Heart left ventricle (tissue), 16 donors: ENCODE results near the gene ZNF486. TPM values are rescaled to one million over a fixed set of nuclear protein-coding genes. Genes with fewer than 3 reads are reported as not detected.
A peak's percentile ranks its signal among the peaks of the same experiment; 100 is the strongest.
"Not testable (repeated sequence)": the region's sequence is repeated elsewhere in the genome, so short reads cannot be mapped to it uniquely, and the experiment has no call there.

Experiments
- ATAC-seq, 4 donors: fragments of 200-7000 bp; cut with Tn5 transposase; one replicate each; pipeline ENCODE4 v1.9.1; 2020 to 2022; ENCODE audit warnings: moderate library complexity in 4 of 4, mild to moderate bottlenecking in 3 of 4, moderate number of reproducible peaks in 1 of 4
- DNase-seq, 5 donors: peaks; one replicate each; pipeline ENCODE4 v3.0.0-alpha.2; 2020
- H3K27ac ChIP-seq, 12 donors: fragments of 200-600 bp; sonication (generic) in 4 of 12; one replicate each; pipeline versions ENCODE4 v1.5.0 to v1.8.0; 2016 to 2022; ENCODE audit warnings: mild to moderate bottlenecking in 2 of 12
- H3K27me3 ChIP-seq, 9 donors: fragments of 200-600 bp; sonication (generic) in 2 of 9; one replicate each; pipeline versions ENCODE4 v1.5.1 to v1.8.0; 2016 to 2022; ENCODE audit warnings: mild to moderate bottlenecking in 3 of 9
- H3K36me3 ChIP-seq, 9 donors: fragments of 200-600 bp; sonication (generic) in 2 of 9; one replicate each; pipeline versions ENCODE4 v1.5.0 to v1.8.0; 2018 to 2022; ENCODE audit warnings: mild to moderate bottlenecking in 2 of 9
- H3K4me1 ChIP-seq, 12 donors: fragments of 200-600 bp; sonication (generic) in 4 of 12; one replicate each; pipeline versions ENCODE4 v1.5.0 to v1.8.0; 2016 to 2022; ENCODE audit warnings: mild to moderate bottlenecking in 3 of 12
- H3K4me3 ChIP-seq, 12 donors: fragments of 200-600 bp; sonication (generic) in 4 of 12; one replicate each; pipeline versions ENCODE4 v1.5.0 to v1.8.0; 2017 to 2022; ENCODE audit warnings: mild to moderate bottlenecking in 9 of 12, moderate library complexity in 4 of 12
- H3K9me3 ChIP-seq, 12 donors: fragments of 200-600 bp; sonication (generic) in 4 of 12; one replicate each; pipeline versions ENCODE4 v1.5.0 to v1.8.0; 2016 to 2022; ENCODE audit warnings: mild to moderate bottlenecking in 1 of 12
- CTCF ChIP-seq, 12 donors: fragments of 200-600 bp; sonication (generic) in 4 of 12; IDR thresholded peaks; one replicate each; pipeline versions ENCODE4 v1.5.0 to v1.8.0; 2018 to 2022; ENCODE audit warnings: antibody characterized with exemption in 12 of 12, mild to moderate bottlenecking in 5 of 12
- POLR2A ChIP-seq, 2 donors: fragments of 450-650 bp; IDR thresholded peaks; one replicate each; pipeline ENCODE4 v1.6.1; 2017; ENCODE audit warnings: antibody characterized with exemption in 2 of 2, mild to moderate bottlenecking in 2 of 2, moderate library complexity in 2 of 2
- WGBS, 4 donors: extraction: QIAGEN DNeasy Blood & Tissue Kit in 2 of 4; methylation state at CpG; one replicate each; pipeline versions ENCODE4 v1.1.5 to v1.1.7; 2013 to 2018; 5-methylcytosine and 5-hydroxymethylcytosine counted together
- intact Hi-C, 10 donors: fragments of 100-400 bp; cut with DNase I; formaldehyde crosslinking; loops; one replicate each; pipeline versions ENCODE4 v1.11.1 to v1.14.2; 2022
- polyA plus RNA-seq, 2 donors: library from polyadenylated mRNA; stranded (reverse); fragments of 200-250 nt; gene quantifications; one replicate each; pipeline ENCODE4 v1.2.3, GENCODE V29; 2013
- total RNA-seq, 9 donors: library from RNA; depleted of rRNA in 2 of 9; stranded (reverse); fragments of >200 nt in 2 of 9; fragmentation: NEBNext Ultra II Directional in 3 of 9; extraction: Animal tissue kit (Norgen Biotek cat#: 25700) in 3 of 9; gene quantifications; one replicate each; pipeline versions ENCODE4 v1.1.0 to v1.2.4, GENCODE V29; 2016 to 2023
- donor health status: ischemic (EF 13 %, LVEDD 7.1; RV severe dilation, severe dysfunction).
- donor health status: healthy with polysubstance abuse.
- donor health status: DM: no; HTN: yes; CAD: no.
- donor health status: DM: no; HTN: no; CAD: no.
- donor health status: ischemic (EF 25% LVEDD 6.9; RV normal size, moderate dysfunction).
- donor health status: ischemic (EF 25% LVEDD 5.7; RV mildly dilated, moderate dysfunction).
- donor health status: healthy.
- donor health status: DM: yes; HTN: yes; CAD: no.
- donor health status: ischemic (EF 35%, LVEDD 5.7; RV mildly dilated, moderate dysfunction).
- donor health status: nonischemic (EF 11% LVEDD 7.7; RV severe dilation, severe dysfunction).
- donor health status: DM: yes; HTN: yes; CAD: no.
- donor health status: PGD.
- donor health status: ischemic (EF 29% LVEDD 5.4; RV normal size, mild dysfunction).
- donor health status: nonischemic (EF 23%, LVEDD 6.1; RV moderate dilation, normal function).

The ZNF486 gene
- total and polyA plus RNA-seq, 11 donors: 1.1 to 3.5 (median 1.8) TPM

- 89 to 94% (median 92%) methylated on average over 1 of the region's 1 CpG for WGBS, 4 donors
- no peak for TF ChIP-seq CTCF (IDR thresholded peaks at IDR 0.05)
- no peak for TF ChIP-seq POLR2A (IDR thresholded peaks at IDR 0.05)
- Histone ChIP-seq H3K36me3 (no peaks in the 10 kb centered on the region), H3K9me3 (no peaks in the 10 kb centered on the region), H3K27me3 (no peaks in the 10 kb centered on the region), H3K4me1 (peaks cover 0 to 10% (median 6%) of the 10 kb centered on the region in 12 donors), H3K27ac (no peak overlapping the region), H3K4me3 (no peak overlapping the region)
- intact Hi-C loops: no loop called here
- ATAC-seq (no peak), DNase-seq (no peak)
These were observed 2.6 kb upstream of the ZNF486 start for GRCh38 chr19:20164456-20164855.

- no peaks in the 10 kb centered on the region for H3K27me3 ChIP-seq
- no peak overlapping the region for H3K27ac ChIP-seq
- peaks cover 0 to 10% (median 6%) of the 10 kb centered on the region in 12 donors for H3K4me1 ChIP-seq
- ATAC-seq (no peak), DNase-seq (no peak)
- H3K4me3 ChIP-seq: no peak overlapping the region
- peaks cover 0 to 11% (median 0%) of the 10 kb centered on the region in 9 donors for H3K36me3 ChIP-seq
- intact Hi-C loops: loop anchor here in 3 of 10 donors (2.0 to 5.0 kb wide), 4 partner anchors 71 to 114 kb away; partner anchors contain the start of gene ZNF90 (in 1 of the 3)
- WGBS, 4 donors: 78 to 81% (median 80%) methylated on average over 7 of the region's 7 CpGs
- H3K9me3 ChIP-seq: no peaks in the 10 kb centered on the region
- no peak for TF ChIP-seq CTCF (IDR thresholded peaks at IDR 0.05)
- TF ChIP-seq POLR2A (IDR thresholded peaks at IDR 0.05): no peak
These were observed 932 bp upstream of the ZNF486 start for GRCh38 chr19:20165971-20166592.

- Histone ChIP-seq H3K9me3 (no peaks in the 10 kb centered on the region), H3K27me3 (no peaks in the 10 kb centered on the region), H3K27ac (peak overlapping the region in 10 of 12 donors; percentile 37 to 81 (median 70)), H3K4me3 (peak overlapping the region; percentile 40 to 89 (median 70)), H3K36me3 (peaks cover 0 to 20% (median 0%) of the 10 kb centered on the region in 9 donors), H3K4me1 (peaks cover 0 to 10% (median 6%) of the 10 kb centered on the region in 12 donors)
- WGBS, 4 donors: 9 to 11% (median 11%) methylated on average over 22 of the region's 22 CpGs
- DNase-seq: no peak
- TF ChIP-seq CTCF (IDR thresholded peaks at IDR 0.05) (no peak), POLR2A (IDR thresholded peaks at IDR 0.05) (no peak)
- intact Hi-C loops: loop anchor here in 3 of 10 donors (2.0 to 5.0 kb wide), 4 partner anchors 70 to 115 kb away; partner anchors contain the start of gene ZNF90 (in 1 of the 3)
- ATAC-seq: peak in 1 of 4 donors; percentile 8
These were observed 673 bp downstream of the ZNF486 start for GRCh38 chr19:20167651-20168122.

GRCh38 chr19:20171285-20171684 is 4.3 kb downstream of the ZNF486 start:
- WGBS, 4 donors: 86 to 91% (median 89%) methylated on average over 3 of the region's 3 CpGs
- Histone ChIP-seq H3K27me3 (no peaks in the 10 kb centered on the region), H3K27ac (no peak overlapping the region), H3K9me3 (peaks cover 0 to 6% (median 0%) of the 10 kb centered on the region in 12 donors), H3K4me3 (no peak overlapping the region), H3K36me3 (peaks cover 0 to 27% (median 4%) of the 10 kb centered on the region in 9 donors), H3K4me1 (peaks cover 0 to 10% (median 6%) of the 10 kb centered on the region in 12 donors)
- intact Hi-C loops: no loop called here
- TF ChIP-seq POLR2A (IDR thresholded peaks at IDR 0.05): no peak
- no peak for TF ChIP-seq CTCF (IDR thresholded peaks at IDR 0.05)
- DNase-seq (no peak), ATAC-seq (no peak)

GRCh38 chr19:20175848-20176247 is 8.8 kb downstream of the ZNF486 start:
- H3K27me3 ChIP-seq, H3K27ac ChIP-seq, intact Hi-C loops, H3K4me1 ChIP-seq, H3K4me3 ChIP-seq, ATAC-seq, DNase-seq: not testable (repeated sequence)
- 97 to 98% (median 97%) methylated on average over 14 to 28 of the region's 28 CpGs for WGBS, 4 donors
- H3K36me3 ChIP-seq: peaks cover 0 to 19% (median 5%) of the 10 kb centered on the region in 9 donors
- peaks cover 0 to 12% (median 0%) of the 10 kb centered on the region in 12 donors for H3K9me3 ChIP-seq

GRCh38 chr19:20179956-20180355 is 12.9 kb downstream of the ZNF486 start:
- H3K4me1 ChIP-seq, H3K27ac ChIP-seq, H3K36me3 ChIP-seq, H3K27me3 ChIP-seq, DNase-seq, H3K9me3 ChIP-seq, intact Hi-C loops, ATAC-seq, H3K4me3 ChIP-seq: not testable (repeated sequence)
